Measurements from ENCODE around the gene IRAK1.

The IRAK1 gene

GRCh38 chrX:154019061-154019621 lies 561 bp downstream of the IRAK1 start:
- DNase-seq (ENCODE audit: low read depth), result no peak

- DNase-seq (ENCODE audit: low read depth), result no peak
Observed at GRCh38 chrX:154018518-154019060, 1.1 kb downstream of the IRAK1 start.

GRCh38 chrX:154017766-154018517 lies 1.8 kb downstream of the IRAK1 start:
- DNase-seq (ENCODE audit: low read depth), result no peak

- DNase-seq (ENCODE audit: low read depth), result no peak
Observed at GRCh38 chrX:154016366-154017076, 3.2 kb downstream of the IRAK1 start.

GRCh38 chrX:154015581-154016264 lies 4.0 kb downstream of the IRAK1 start:
- DNase-seq (ENCODE audit: low read depth), result no peak

GRCh38 chrX:154014429-154015380 lies 5.0 kb downstream of the IRAK1 start:
- DNase-seq (ENCODE audit: low read depth), result no peak

GRCh38 chrX:154013614-154014360 lies 5.9 kb downstream of the IRAK1 start:
- no peak for DNase-seq (ENCODE audit: low read depth)

- DNase-seq (ENCODE audit: low read depth), result no peak
Observed at GRCh38 chrX:154013001-154013421, 6.7 kb downstream of the IRAK1 start.

GRCh38 chrX:154012336-154012991 lies 7.2 kb downstream of the IRAK1 start:
- no peak for DNase-seq (ENCODE audit: low read depth)

GRCh38 chrX:154011376-154012335 lies 8.0 kb downstream of the IRAK1 start:
- no peak for DNase-seq (ENCODE audit: low read depth)

GRCh38 chrX:154010330-154011087 lies 9.2 kb downstream of the IRAK1 start:
- no peak for DNase-seq (ENCODE audit: low read depth)

GRCh38 chrX:154008521-154008920 lies 11.2 kb downstream of the IRAK1 start:
- no peak for DNase-seq (ENCODE audit: low read depth)

- no peak for DNase-seq (ENCODE audit: low read depth)
Observed at GRCh38 chrX:154006947-154007346, 12.8 kb downstream of the IRAK1 start.

- no peak for DNase-seq (ENCODE audit: low read depth)
Observed at GRCh38 chrX:154004315-154004714, 15.4 kb downstream of the IRAK1 start.

- peak; percentile 49 for DNase-seq (ENCODE audit: low read depth)
Observed at GRCh38 chrX:154002215-154002719, 17.4 kb downstream of the IRAK1 start.

- no peak for DNase-seq (ENCODE audit: low read depth)
Observed at GRCh38 chrX:154000051-154000450, 19.7 kb downstream of the IRAK1 start.

GRCh38 chrX:153999359-154000037 lies 20.2 kb downstream of the IRAK1 start:
- DNase-seq (ENCODE audit: low read depth), result no peak

Measured in fibroblast of the conjunctiva (primary cell).